Hepatocyte (in vitro differentiated cells): ENCODE data around the gene ICAM2. TPM values are rescaled to one million over a fixed set of nuclear protein-coding genes. Genes with fewer than 3 reads are reported as not detected.
A peak's percentile ranks its signal among the peaks of the same experiment; 100 is the strongest.

Experiments
- DNase-seq: peaks from one replicate; pipeline ENCODE4 v3.0.0-alpha.2; 2016; ENCODE audit warnings: low spot score
- H2AFZ ChIP-seq: fragments of 200-600 bp; sonication (generic); 2 replicates; pipeline ENCODE4 v1.6.0; 2016; ENCODE audit warnings: antibody characterized with exemption, mild to moderate bottlenecking
- H3K27ac ChIP-seq: fragments of 200-600 bp; sonication (generic); 2 replicates; pipeline ENCODE4 v1.5.1; 2016; ENCODE audit warnings: mild to moderate bottlenecking
- H3K27me3 ChIP-seq: fragments of 200-600 bp; sonication (generic); 2 replicates; pipeline ENCODE4 v1.6.1; 2016
- H3K36me3 ChIP-seq: fragments of 200-600 bp; sonication (generic); replicated peaks from 2 replicates; pipeline ENCODE4 v1.5.1; 2016; ENCODE audit warnings: low read depth; ENCODE audit not compliant: insufficient read depth
- H3K4me1 ChIP-seq: fragments of 200-600 bp; sonication (generic); 2 replicates; pipeline ENCODE4 v1.5.1; 2016; ENCODE audit warnings: mild to moderate bottlenecking, moderate library complexity; ENCODE audit not compliant: insufficient read depth
- H3K4me2 ChIP-seq: fragments of 200-600 bp; sonication (generic); 2 replicates; pipeline ENCODE4 v1.6.0; 2016
- H3K4me3 ChIP-seq: fragments of 200-600 bp; sonication (generic); 2 replicates; pipeline ENCODE4 v1.5.1; 2016; ENCODE audit warnings: mild to moderate bottlenecking
- H3K79me2 ChIP-seq: fragments of 200-600 bp; sonication (generic); 2 replicates; pipeline ENCODE4 v1.6.0; 2017; ENCODE audit warnings: mild to moderate bottlenecking
- H3K9me2 ChIP-seq: fragments of 200-600 bp; sonication (generic); replicated peaks from 2 replicates; pipeline ENCODE4 v1.6.0; 2017; ENCODE audit warnings: mild to moderate bottlenecking; ENCODE audit not compliant: insufficient read depth
- H3K9me3 ChIP-seq: fragments of 200-600 bp; sonication (generic); 2 replicates; pipeline ENCODE4 v1.5.1; 2016; ENCODE audit warnings: low read depth, mild to moderate bottlenecking
- H4K20me1 ChIP-seq: fragments of 200-600 bp; sonication (generic); 2 replicates; pipeline ENCODE4 v1.6.0; 2016; ENCODE audit warnings: mild to moderate bottlenecking; ENCODE audit not compliant: insufficient read depth, poor library complexity, severe bottlenecking
- CTCF ChIP-seq: fragments of 200-600 bp; sonication (generic); IDR thresholded peaks from 2 replicates; pipeline ENCODE4 v1.5.1; 2016; ENCODE audit warnings: antibody characterized with exemption, mild to moderate bottlenecking; ENCODE audit not compliant: poor library complexity
- EZH2 ChIP-seq: fragments of 200-600 bp; sonication (generic); IDR thresholded peaks from 2 replicates; pipeline ENCODE4 v1.6.1; 2016; ENCODE audit warnings: antibody characterized with exemption, mild to moderate bottlenecking, borderline replicate concordance
- EZH2phosphoT487 ChIP-seq: fragments of 200-600 bp; sonication (generic); IDR thresholded peaks from one replicate; pipeline ENCODE4 v1.6.1; 2018; ENCODE audit warnings: antibody characterized with exemption, mild to moderate bottlenecking, low read depth, moderate library complexity; ENCODE audit not compliant: unreplicated experiment, severe bottlenecking
- WGBS: methylation state at CpG from one replicate; pipeline ENCODE4 v1.1.6; 2016; ENCODE audit warnings: low lambda C conversion rate; ENCODE audit errors: missing lambda C conversion rate; 5-methylcytosine and 5-hydroxymethylcytosine counted together
- polyA plus RNA-seq: library from polyadenylated mRNA; unstranded; fragments of >200 nt; fragmentation: Nextera tagmentation; extraction: Ambion mirVana; gene quantifications from 2 replicates; pipeline ENCODE4 v1.2.1, GENCODE V29; 2016
- total RNA-seq: library from RNA; depleted of rRNA; stranded (reverse); fragments of >200 nt; gene quantifications from 2 replicates; pipeline ENCODE4 v1.2.3, GENCODE V29; 2014

ICAM2 gene
- total and polyA plus RNA-seq, 2 experiments from 2014 or later = 3.4 to 6.0 TPM

- Histone ChIP-seq H3K27ac (no peak overlapping the region), H2AFZ (no peak overlapping the region), H3K9me3 (peaks cover 5% of the 10 kb centered on the region), H3K27me3 (no peaks in the 10 kb centered on the region), H3K36me3 (no peaks in the 10 kb centered on the region), H3K4me1 (no peaks in the 10 kb centered on the region), H3K4me3 (no peak overlapping the region), H3K9me2 (no peaks in the 10 kb centered on the region), H3K4me2 (no peak overlapping the region), H3K79me2 (no peaks in the 10 kb centered on the region), H4K20me1 (no peaks in the 10 kb centered on the region)
- 95% methylated on average over 3 of the region's 3 CpGs for WGBS
- TF ChIP-seq EZH2phosphoT487 (no peak), CTCF (no peak), EZH2 (no peak)
- DNase-seq = no peak
Measured at GRCh38 chr17:64067657-64068056, 47.2 kb upstream of the ICAM2 start.

GRCh38 chr17:64066716-64067115 is 46.3 kb upstream of the ICAM2 start:
- H3K27ac ChIP-seq = no peak overlapping the region
- H3K9me2 ChIP-seq = no peaks in the 10 kb centered on the region
- no peak overlapping the region for H2AFZ ChIP-seq
- no peak overlapping the region for H3K4me3 ChIP-seq
- DNase-seq = no peak
- no peaks in the 10 kb centered on the region for H3K79me2 ChIP-seq
- H3K36me3 ChIP-seq = no peaks in the 10 kb centered on the region
- TF ChIP-seq EZH2 (no peak), EZH2phosphoT487 (no peak)
- no peaks in the 10 kb centered on the region for H4K20me1 ChIP-seq
- no peaks in the 10 kb centered on the region for H3K27me3 ChIP-seq
- no peak overlapping the region for H3K4me2 ChIP-seq
- WGBS = 100% methylated on average over 7 of the region's 7 CpGs
- peaks cover 5% of the 10 kb centered on the region for H3K9me3 ChIP-seq
- no peaks in the 10 kb centered on the region for H3K4me1 ChIP-seq

- H3K4me1 ChIP-seq = no peaks in the 10 kb centered on the region
- no peak overlapping the region for H2AFZ ChIP-seq
- no peak for TF ChIP-seq CTCF
- no peak overlapping the region for H3K27ac ChIP-seq
- no peaks in the 10 kb centered on the region for H3K36me3 ChIP-seq
- H3K79me2 ChIP-seq = no peaks in the 10 kb centered on the region
- no peaks in the 10 kb centered on the region for H3K27me3 ChIP-seq
- no peaks in the 10 kb centered on the region for H3K9me2 ChIP-seq
- H3K4me3 ChIP-seq = no peak overlapping the region
- no peak for DNase-seq
- 98% methylated on average over 8 of the region's 8 CpGs for WGBS
- peaks cover 5% of the 10 kb centered on the region for H3K9me3 ChIP-seq
- H3K4me2 ChIP-seq = no peak overlapping the region
- H4K20me1 ChIP-seq = no peaks in the 10 kb centered on the region
Measured at GRCh38 chr17:64065161-64065560, 44.7 kb upstream of the ICAM2 start.

GRCh38 chr17:64064331-64064730 is 43.9 kb upstream of the ICAM2 start:
- TF ChIP-seq CTCF = no peak
- no peak for TF ChIP-seq EZH2
- no peak for TF ChIP-seq EZH2phosphoT487
- Histone ChIP-seq H3K9me2 (no peaks in the 10 kb centered on the region), H3K79me2 (no peaks in the 10 kb centered on the region), H3K4me3 (no peak overlapping the region), H2AFZ (no peak overlapping the region), H3K4me2 (peak overlapping the region; percentile 40), H3K36me3 (no peaks in the 10 kb centered on the region), H4K20me1 (no peaks in the 10 kb centered on the region), H3K4me1 (peaks cover 5% of the 10 kb centered on the region), H3K27ac (peak overlapping the region; percentile 75), H3K27me3 (no peaks in the 10 kb centered on the region), H3K9me3 (peaks cover 2% of the 10 kb centered on the region)
- 86% methylated on average over 9 of the region's 9 CpGs for WGBS
- DNase-seq = peak; percentile 38
